ENCODE measurements around the gene CUX1.
"Not testable (repeated sequence)": the region's sequence is repeated elsewhere in the genome, so short reads cannot be mapped to it uniquely, and the experiment has no call there.

DNA sequence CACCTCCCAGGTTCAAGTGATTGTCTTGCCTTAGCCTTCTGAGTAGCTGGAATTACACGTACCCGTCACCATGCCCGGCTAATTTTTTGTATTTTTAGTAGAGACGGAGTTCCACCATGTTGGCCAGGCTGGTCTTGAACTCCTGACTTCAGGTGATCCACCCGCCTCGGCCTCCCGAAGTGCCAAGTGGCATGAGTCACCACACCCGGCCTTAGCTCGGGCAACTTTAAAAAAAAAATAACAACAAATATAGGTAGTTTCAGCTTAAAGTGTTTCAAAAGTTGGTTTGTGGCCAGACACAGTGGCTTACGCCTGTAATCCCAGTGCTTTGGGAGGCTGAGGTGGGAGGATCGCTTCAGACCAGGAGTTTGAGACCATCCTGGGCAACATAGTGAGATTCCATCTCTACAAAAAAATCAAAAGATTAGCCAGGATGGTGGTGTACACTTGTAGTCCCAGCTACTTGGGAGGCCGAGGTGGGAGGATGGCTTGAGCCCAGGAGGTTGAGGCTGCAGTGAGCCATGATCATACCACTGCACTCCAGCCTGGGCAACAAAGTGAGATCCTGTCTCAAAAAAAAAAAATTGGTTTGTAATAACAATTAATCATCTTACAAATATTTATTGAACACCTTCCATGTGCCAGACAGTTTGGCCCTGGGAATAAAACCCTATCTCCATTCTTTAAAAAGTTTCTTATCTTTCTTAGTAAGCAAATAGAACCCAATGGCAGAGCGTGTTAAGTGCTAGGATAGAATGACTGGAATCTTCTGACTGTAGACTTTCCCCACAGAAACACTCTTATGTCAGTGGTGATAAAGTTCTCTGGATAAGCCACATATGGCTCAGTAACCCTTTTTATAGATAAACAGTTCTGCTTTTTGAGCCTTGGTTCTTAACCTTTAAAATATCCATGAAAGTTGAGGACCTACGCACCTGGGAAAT lies 104.4 kb downstream of the CUX1 start:
- TF ChIP-seq, protein P1, sequence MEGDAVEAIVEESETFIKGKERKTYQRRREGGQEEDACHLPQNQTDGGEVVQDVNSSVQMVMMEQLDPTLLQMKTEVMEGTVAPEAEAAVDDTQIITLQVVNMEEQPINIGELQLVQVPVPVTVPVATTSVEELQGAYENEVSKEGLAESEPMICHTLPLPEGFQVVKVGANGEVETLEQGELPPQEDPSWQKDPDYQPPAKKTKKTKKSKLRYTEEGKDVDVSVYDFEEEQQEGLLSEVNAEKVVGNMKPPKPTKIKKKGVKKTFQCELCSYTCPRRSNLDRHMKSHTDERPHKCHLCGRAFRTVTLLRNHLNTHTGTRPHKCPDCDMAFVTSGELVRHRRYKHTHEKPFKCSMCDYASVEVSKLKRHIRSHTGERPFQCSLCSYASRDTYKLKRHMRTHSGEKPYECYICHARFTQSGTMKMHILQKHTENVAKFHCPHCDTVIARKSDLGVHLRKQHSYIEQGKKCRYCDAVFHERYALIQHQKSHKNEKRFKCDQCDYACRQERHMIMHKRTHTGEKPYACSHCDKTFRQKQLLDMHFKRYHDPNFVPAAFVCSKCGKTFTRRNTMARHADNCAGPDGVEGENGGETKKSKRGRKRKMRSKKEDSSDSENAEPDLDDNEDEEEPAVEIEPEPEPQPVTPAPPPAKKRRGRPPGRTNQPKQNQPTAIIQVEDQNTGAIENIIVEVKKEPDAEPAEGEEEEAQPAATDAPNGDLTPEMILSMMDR (IDR thresholded peaks at IDR 0.05; ENCODE audit: insufficient read depth, low read length), result not testable (repeated sequence)
- not testable (repeated sequence) for TF ChIP-seq GABPA, POLR2AphosphoS5 (IDR thresholded peaks at IDR 0.05; ENCODE audit: low read depth)

All from HL-60 (cell line).